ENCODE results near the gene RXFP4.

DNA sequence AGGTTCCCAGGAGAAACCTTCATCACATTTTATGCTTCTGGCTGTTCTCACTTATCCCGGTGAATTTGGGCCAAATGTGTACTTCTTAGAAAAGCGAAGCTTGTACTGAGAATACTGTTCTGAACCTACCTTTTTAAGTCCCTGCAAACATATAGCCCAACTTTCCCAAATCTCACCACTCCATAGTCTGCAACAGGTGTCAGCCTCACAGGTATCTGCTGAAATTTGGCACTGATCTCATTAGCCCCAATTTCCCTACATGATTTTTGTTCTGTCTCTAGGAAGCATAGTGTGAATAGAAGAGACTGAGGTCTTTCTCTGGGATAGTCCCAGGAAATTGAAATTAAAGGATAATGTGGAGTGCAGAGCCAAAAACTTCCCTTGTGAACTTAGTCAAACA is 41.8 kb upstream of the RXFP4 start:
- TF ChIP-seq, protein P1, sequence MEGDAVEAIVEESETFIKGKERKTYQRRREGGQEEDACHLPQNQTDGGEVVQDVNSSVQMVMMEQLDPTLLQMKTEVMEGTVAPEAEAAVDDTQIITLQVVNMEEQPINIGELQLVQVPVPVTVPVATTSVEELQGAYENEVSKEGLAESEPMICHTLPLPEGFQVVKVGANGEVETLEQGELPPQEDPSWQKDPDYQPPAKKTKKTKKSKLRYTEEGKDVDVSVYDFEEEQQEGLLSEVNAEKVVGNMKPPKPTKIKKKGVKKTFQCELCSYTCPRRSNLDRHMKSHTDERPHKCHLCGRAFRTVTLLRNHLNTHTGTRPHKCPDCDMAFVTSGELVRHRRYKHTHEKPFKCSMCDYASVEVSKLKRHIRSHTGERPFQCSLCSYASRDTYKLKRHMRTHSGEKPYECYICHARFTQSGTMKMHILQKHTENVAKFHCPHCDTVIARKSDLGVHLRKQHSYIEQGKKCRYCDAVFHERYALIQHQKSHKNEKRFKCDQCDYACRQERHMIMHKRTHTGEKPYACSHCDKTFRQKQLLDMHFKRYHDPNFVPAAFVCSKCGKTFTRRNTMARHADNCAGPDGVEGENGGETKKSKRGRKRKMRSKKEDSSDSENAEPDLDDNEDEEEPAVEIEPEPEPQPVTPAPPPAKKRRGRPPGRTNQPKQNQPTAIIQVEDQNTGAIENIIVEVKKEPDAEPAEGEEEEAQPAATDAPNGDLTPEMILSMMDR (CRISPR knock-in tag; IDR thresholded peaks at IDR 0.05) = no peak
- TF ChIP-seq, protein P2, sequence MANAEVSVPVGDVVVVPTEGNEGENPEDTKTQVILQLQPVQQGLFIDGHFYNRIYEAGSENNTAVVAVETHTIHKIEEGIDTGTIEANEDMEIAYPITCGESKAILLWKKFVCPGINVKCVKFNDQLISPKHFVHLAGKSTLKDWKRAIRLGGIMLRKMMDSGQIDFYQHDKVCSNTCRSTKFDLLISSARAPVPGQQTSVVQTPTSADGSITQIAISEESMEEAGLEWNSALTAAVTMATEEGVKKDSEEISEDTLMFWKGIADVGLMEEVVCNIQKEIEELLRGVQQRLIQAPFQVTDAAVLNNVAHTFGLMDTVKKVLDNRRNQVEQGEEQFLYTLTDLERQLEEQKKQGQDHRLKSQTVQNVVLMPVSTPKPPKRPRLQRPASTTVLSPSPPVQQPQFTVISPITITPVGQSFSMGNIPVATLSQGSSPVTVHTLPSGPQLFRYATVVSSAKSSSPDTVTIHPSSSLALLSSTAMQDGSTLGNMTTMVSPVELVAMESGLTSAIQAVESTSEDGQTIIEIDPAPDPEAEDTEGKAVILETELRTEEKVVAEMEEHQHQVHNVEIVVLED (CRISPR knock-in tag; IDR thresholded peaks at IDR 0.05; ENCODE audit: borderline replicate concordance) = no peak
- TF ChIP-seq PBX2 (CRISPR knock-in tag; IDR thresholded peaks at IDR 0.05) = no peak
- TF ChIP-seq ZNF546 (CRISPR knock-in tag; conservative IDR thresholded peaks at IDR 0.05) = no peak
- TF ChIP-seq TCF7L2 (IDR thresholded peaks at IDR 0.05; ENCODE audit: low read depth, low read length) = no peak

Measured in HepG2 (cell line).